ENCODE results near the gene BLACAT1. TPM values are rescaled to one million over a fixed set of nuclear protein-coding genes. Genes with fewer than 3 reads are reported as not detected.
"Not testable (repeated sequence)": the region's sequence is repeated elsewhere in the genome, so short reads cannot be mapped to it uniquely, and the experiment has no call there.

The BLACAT1 gene
- total RNA-seq, 1 donor from 2014 or later = not detected

- DNase-seq = not testable (repeated sequence)
Measured at GRCh38 chr1:205406252-205406651, 49.6 kb downstream of the BLACAT1 start.

Other genes with a start within 250 kb of the BLACAT1 start
- 14.9 and 15.1 TPM in 2 replicates for gene DSTYK, start 244.3 kb downstream of the BLACAT1 start, total RNA-seq
- 1.7 and 1.9 TPM in 2 replicates for gene TMCC2, start 228.1 kb downstream of the BLACAT1 start, total RNA-seq
- 4.6 and 5.0 TPM in 2 replicates for gene NUAK2, start 134.3 kb downstream of the BLACAT1 start, total RNA-seq
- not detected in 2 replicates for gene KLHDC8A, start 99.1 kb downstream of the BLACAT1 start, total RNA-seq
- gene LEMD1, start 34.0 kb downstream of the BLACAT1 start, total RNA-seq = not detected in 2 replicates
- 0.65 and 1.7 TPM in 2 replicates for gene CDK18, start 48.6 kb upstream of the BLACAT1 start, total RNA-seq
- 33.4 and 65.3 TPM in 2 replicates for gene ELK4, start 176.0 kb upstream of the BLACAT1 start, total RNA-seq
- gene SLC45A3, start 224.5 kb upstream of the BLACAT1 start, total RNA-seq = 23.7 and 34.9 TPM in 2 replicates